GM18868 (cell line): ENCODE results near the gene MRPL20.
"Not testable (repeated sequence)": the region's sequence is repeated elsewhere in the genome, so short reads cannot be mapped to it uniquely, and the experiment has no call there.

ENCODE experiments used
- ATAC-seq: cut with Tn5 transposase; IDR thresholded peaks from one replicate; pipeline ENCODE4 v1.9.1; 2021; ENCODE audit warnings: mild to moderate bottlenecking, moderate library complexity; ENCODE audit not compliant: unreplicated experiment

MRPL20 gene

DNA sequence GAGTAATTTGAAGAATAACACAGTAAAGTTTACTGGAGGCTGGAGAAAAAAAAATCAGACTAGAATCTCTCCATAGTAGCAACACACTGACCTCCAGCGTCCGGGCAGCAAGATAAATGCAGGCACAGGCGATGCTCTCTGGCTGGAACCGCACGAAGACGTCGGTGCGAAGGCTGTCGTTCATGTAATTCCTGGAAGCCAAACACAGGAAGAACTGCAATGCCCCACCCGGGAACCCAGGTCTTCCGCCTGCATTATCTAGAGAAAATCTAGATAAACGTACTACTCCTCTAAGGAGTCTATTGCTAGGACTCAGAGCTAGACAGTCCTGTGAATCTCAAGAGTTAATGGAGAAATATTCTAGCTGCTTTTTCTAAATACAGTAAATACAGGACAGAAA is 16.4 kb downstream of the MRPL20 start:
- no peak for ATAC-seq

DNA sequence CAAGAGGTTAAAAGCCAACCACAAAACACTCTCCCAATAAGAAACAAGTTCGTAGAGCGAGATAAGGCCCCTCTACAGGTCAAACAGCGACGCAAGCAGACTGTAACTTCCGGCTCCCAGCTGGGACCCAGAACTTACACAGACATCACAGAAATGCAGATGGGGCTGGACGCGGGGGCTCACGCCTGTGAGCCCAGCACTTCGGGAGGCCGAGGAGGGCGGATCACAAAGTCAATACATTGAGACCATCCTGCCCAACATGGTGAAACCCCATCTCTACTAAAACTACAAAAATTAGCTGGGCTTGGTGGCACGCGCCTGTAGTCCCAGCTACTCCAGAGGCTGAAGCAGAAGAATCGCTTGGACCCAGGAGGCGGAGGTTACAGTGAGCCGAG is 19.0 kb downstream of the MRPL20 start:
- no peak for ATAC-seq

DNA sequence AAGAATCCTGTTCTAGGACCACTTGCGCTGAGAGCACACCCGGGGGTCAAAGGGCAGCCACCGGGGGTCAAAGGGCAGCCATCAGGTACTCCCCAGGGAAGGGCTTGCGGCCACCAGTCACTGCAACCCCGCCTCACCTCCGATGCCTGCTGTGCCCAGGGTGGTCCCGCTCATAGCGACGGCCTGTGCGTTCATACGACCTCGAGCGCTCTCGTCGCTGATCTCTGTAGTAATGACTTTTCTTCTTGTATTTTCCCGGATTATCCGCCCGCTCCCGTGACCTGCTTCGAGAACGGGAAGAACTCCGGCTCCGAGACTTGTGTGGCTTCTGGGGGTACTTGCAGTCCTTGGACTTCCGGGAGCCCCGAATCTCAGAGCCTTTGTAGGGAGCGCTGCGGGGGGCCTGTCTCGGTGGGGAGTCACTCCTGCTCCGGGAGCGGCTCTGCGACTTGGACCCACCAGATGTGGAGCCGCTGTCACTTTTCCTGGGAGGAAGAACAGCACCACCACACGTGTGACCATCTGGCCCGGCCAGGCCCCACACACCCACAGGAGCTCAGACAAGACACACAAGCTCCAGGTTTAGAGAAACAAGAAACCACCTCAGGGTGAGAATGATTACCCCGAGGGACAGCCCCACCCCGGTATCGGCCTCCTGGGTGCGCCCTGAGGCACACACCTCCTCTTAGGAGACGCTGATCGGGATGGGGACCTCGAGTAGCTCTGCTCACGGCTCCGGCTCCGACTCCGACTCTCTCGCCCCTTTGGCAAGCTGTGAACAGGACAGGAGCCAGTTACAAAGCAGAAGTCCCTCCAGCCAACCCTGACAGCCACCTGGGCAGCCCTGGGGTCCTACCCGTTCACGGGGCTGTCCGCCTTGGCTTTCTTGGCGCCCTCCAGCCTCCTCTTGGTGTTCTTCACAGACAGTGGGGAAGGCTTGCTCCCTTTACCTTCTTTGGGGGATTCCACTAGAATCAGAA is 19.7 kb downstream of the MRPL20 start:
- ATAC-seq = no peak

- no peak for ATAC-seq
Measured at GRCh38 chr1:1385931-1386330, 21.2 kb downstream of the MRPL20 start.

DNA sequence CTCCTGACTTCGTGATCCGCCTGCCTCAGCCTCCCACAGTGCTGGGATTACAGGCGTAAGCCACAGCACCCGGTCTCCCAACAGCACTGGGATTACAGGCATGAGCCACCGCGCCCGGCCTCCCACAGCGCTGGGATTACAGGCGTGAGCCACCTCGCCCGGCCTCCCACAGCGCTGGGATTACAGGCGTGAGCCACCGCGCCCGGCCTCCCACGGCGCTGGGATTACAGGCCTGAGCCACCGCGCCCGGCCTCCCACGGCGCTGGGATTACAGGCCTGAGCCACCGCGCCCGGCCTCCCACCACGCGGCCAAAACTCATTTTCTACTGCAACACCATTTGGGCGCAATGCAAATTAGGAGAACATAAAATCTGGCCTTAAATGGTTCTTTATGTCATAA is 21.8 kb downstream of the MRPL20 start:
- ATAC-seq = not testable (repeated sequence)

GRCh38 chr1:1381294-1381693 is 25.8 kb downstream of the MRPL20 start:
- no peak for ATAC-seq

DNA sequence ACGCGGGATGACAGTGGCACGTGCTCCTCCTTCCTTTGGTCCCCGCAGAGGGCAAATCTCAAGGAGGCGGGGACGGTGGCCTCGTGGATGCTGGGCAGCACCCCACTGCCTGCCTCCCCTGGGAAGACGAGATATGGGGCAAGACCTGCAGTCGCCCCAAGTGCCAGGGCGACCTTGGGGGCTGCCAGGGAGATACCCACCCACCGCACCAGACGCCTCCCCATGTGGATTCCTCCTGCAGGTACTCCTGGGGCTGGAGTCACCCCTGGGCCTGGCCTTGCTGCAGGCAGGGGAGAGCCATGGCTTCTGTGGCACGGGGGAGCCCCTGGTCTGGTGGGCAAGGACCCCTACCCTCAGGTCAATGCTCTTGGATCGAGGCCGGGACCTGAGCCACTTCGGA is 26.2 kb downstream of the MRPL20 start:
- no peak for ATAC-seq

DNA sequence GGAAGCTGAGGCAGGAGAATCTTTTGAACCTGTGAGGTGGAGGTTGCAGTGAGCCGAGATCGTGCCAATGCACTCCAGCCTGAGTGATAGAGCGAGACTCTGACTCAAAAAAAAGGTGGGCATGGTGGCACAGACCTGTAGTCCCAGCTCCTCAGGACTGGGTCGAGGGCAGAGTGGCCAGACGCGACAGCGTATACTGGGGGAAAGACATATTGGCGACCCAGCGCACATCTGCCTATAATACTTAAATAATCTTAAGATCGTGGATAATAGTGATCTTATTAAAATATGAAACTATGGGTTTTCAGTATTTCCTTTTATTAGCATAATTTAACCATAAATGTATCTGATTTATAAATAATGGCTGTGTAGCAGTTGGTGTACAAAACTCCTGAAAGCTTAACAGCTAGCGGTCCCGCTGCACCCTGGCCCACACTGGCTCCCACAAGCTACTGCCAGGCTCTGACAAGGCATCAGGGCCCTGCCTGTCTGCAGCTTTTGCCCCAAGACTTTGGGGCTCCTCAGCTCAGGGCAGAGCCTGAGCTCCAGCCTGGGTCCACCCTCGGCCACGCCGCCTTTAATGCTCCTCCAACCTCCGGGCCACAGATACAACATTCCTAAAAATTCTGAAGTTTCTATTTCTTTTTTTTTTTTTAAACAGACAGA is 29.4 kb downstream of the MRPL20 start:
- ATAC-seq = no peak

GRCh38 chr1:1376551-1377226 is 30.4 kb downstream of the MRPL20 start:
- ATAC-seq = no peak

DNA sequence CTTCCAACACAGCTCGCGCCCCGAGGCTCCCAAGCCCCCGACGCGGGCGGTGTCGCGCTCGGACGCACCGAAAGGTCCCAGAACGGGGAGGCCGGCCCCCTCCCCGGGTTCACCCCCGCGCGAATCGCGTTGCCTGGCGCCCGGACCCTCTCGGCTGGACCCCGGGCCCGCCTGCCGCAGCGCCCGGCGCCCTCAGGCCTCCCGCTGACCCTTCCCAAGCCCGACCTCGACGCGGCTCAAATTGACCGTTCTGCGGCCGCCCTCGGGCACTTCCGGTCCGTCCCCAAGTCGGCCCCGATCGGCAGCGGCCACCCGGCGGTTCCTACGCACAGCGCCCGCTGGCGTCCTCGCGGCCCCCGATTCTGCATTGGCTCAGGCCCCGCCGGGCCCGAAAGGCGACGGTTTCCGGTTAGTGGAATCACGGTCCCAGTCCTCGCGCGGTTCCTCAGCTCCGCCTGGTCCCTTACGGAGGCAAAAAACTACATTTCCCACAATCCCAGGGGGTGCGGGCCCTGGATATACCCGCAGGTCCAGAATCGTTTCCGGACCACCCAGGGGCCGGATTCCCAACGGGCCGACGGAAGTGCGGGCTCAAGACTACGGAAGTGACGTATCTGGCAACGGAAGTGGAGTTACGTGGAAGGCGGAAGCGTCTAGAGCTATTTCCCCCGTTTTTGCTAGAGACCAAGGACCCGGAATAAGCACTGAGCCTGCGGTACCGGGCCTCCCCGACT is 32.0 kb downstream of the MRPL20 start, which contains the start of gene AURKAIP1:
TSS of gene AURKAIP1 (minus strand) at position 279 of the 734 bp plus-strand sequence. CDS start 451 bp downstream, outside the sequence.
- ATAC-seq = peak; percentile 86

- ATAC-seq = peak; percentile 4
Measured at GRCh38 chr1:1374589-1374928, 32.5 kb downstream of the MRPL20 start.

GRCh38 chr1:1373815-1374588 is 33.1 kb downstream of the MRPL20 start:
- no peak for ATAC-seq

- ATAC-seq = no peak
Measured at GRCh38 chr1:1373051-1373814, 33.9 kb downstream of the MRPL20 start.

DNA sequence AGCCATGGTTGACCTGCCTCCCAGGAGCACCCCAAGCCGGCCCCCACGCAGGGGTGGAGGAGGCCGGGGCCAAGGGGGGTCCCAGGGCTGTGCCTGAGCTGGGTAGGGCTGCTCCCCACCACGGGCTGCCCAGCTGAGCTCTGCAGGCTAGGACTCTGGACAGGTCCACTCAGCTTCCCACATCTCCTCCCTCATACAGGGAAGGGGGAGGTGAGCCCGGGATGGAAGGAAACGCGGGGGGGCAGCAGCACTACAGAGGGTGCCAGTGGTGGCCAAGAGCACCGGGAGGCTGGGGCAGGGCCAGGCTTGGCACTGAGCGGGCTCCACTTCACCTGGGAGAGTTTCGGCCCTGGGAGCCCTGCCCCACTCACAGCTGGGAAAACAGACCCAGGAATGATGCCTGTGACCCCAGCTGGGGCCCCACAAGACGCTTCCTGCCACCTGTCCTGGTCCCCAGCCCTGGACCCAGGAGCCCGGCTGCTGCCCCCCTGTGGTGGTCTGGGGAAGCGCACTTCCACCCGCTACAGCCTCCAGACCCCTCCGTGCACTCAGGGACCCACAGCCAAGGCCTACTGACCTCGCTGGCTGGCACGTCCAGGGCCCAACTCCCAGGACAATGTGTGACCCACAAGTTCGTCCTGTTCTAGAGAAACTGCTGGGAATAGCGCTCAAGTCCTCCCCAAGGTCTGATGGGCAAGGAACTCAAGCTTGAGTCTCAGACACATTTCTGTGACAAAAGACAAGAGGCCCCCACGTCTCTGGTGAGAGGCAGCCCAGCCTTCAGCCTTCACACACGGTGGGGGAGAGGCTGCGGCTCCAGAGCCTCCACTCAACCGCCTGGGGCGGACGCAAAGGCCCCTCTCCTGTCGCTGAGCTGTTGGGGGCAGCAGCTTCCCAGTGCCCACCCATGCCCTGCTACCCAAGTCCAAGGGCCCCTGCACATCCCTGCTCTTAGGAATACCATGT is 35.1 kb downstream of the MRPL20 start:
- ATAC-seq = no peak

GRCh38 chr1:1371364-1371745 is 35.7 kb downstream of the MRPL20 start:
- no peak for ATAC-seq

- no peak for ATAC-seq
Measured at GRCh38 chr1:1370771-1371300, 36.3 kb downstream of the MRPL20 start.

DNA sequence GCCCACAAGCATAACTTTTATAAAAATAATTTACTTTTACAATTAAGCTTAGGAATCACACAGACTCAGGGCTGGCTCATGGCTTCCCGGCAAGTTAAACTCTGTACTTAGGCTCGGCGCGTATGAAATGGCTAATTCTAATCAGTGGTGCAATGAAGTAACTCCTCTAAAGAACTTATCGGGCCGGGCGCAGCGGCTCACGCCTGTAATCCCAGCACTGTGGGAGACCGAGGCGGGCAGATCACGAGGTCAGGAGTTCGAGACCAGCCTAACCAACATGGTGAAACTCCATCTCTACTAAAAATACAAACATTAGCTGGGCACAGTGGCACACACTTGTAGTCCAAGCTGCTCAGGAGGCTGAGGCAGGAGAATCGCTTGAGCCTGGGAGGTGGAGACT is 37.0 kb downstream of the MRPL20 start:
- ATAC-seq = not testable (repeated sequence)

- ATAC-seq = no peak
Measured at GRCh38 chr1:1367315-1367714, 39.8 kb downstream of the MRPL20 start.
